Islet of Langerhans (tissue), 1 donor: ENCODE data around the gene RPL41.

Experiments used
- FAIRE-seq: peaks from one replicate; lab custom pipeline; 2011; peaks lifted over from hg19 to GRCh38; lab: Jason Lieb, UNC

RPL41 gene

GRCh38 chr12:56127888-56128669 lies 11.6 kb downstream of the RPL41 start, which contains the start of gene ESYT1:
TSS of gene ESYT1 (plus strand) at chr12:56128267. CDS start at chr12:56128320, 53 bp downstream.
- FAIRE-seq = peak; percentile 65

- FAIRE-seq = no peak
Measured at GRCh38 chr12:56128670-56129205, 12.3 kb downstream of the RPL41 start.

- FAIRE-seq = no peak
Measured at GRCh38 chr12:56129206-56129941, 12.9 kb downstream of the RPL41 start.

GRCh38 chr12:56129942-56130495 lies 13.6 kb downstream of the RPL41 start:
- no peak for FAIRE-seq

- no peak for FAIRE-seq
Measured at GRCh38 chr12:56130876-56131275, 14.4 kb downstream of the RPL41 start.

- FAIRE-seq = no peak
Measured at GRCh38 chr12:56134897-56135296, 18.5 kb downstream of the RPL41 start.

- no peak for FAIRE-seq
Measured at GRCh38 chr12:56137853-56138571, 21.6 kb downstream of the RPL41 start.

GRCh38 chr12:56141946-56142784 lies 25.7 kb downstream of the RPL41 start:
- FAIRE-seq = no peak

GRCh38 chr12:56143217-56143616 lies 26.8 kb downstream of the RPL41 start:
- FAIRE-seq = no peak

GRCh38 chr12:56143870-56144269 lies 27.4 kb downstream of the RPL41 start:
- FAIRE-seq = no peak

- no peak for FAIRE-seq
Measured at GRCh38 chr12:56145217-56145616, 28.8 kb downstream of the RPL41 start.

GRCh38 chr12:56146492-56147460 lies 30.3 kb downstream of the RPL41 start:
- FAIRE-seq = no peak

- peak; percentile 13 for FAIRE-seq
Measured at GRCh38 chr12:56150563-56150962, 34.1 kb downstream of the RPL41 start.

GRCh38 chr12:56151672-56152131 lies 35.3 kb downstream of the RPL41 start:
- no peak for FAIRE-seq

GRCh38 chr12:56152132-56152755 lies 35.8 kb downstream of the RPL41 start, which contains the start of gene MYL6B:
TSS of gene MYL6B (plus strand) at chr12:56152587. CDS start at chr12:56153919, 1,332 bp downstream.
- no peak for FAIRE-seq

GRCh38 chr12:56152756-56153677 lies 36.6 kb downstream of the RPL41 start:
- FAIRE-seq = no peak

GRCh38 chr12:56153678-56154065 lies 37.2 kb downstream of the RPL41 start:
- FAIRE-seq = no peak

- no peak for FAIRE-seq
Measured at GRCh38 chr12:56154246-56154771, 37.9 kb downstream of the RPL41 start.
